HG02884 (cell line): ENCODE measurements around the gene EBF3.

Experiments
- ATAC-seq: cut with Tn5 transposase; IDR thresholded peaks from one replicate; pipeline ENCODE4 v1.9.1; 2021; ENCODE audit warnings: mild to moderate bottlenecking, moderate library complexity; ENCODE audit not compliant: unreplicated experiment

The EBF3 gene

GRCh38 chr10:129809841-129810240 lies 154.2 kb downstream of the EBF3 start:
- no peak for ATAC-seq

GRCh38 chr10:129809431-129809830 lies 154.6 kb downstream of the EBF3 start:
- no peak for ATAC-seq

- ATAC-seq, result no peak
Measured at GRCh38 chr10:129808092-129808983, 155.7 kb downstream of the EBF3 start.

- no peak for ATAC-seq
Measured at GRCh38 chr10:129807211-129807610, 156.9 kb downstream of the EBF3 start.

- ATAC-seq, result no peak
Measured at GRCh38 chr10:129800796-129801340, 163.2 kb downstream of the EBF3 start.

- no peak for ATAC-seq
Measured at GRCh38 chr10:129799942-129800341, 164.1 kb downstream of the EBF3 start.

- ATAC-seq, result no peak
Measured at GRCh38 chr10:129796710-129797420, 167.2 kb downstream of the EBF3 start.

GRCh38 chr10:129793996-129794395 lies 170.1 kb downstream of the EBF3 start:
- ATAC-seq, result no peak

- ATAC-seq, result no peak
Measured at GRCh38 chr10:129793479-129793878, 170.6 kb downstream of the EBF3 start.

- ATAC-seq, result no peak
Measured at GRCh38 chr10:129792864-129793263, 171.2 kb downstream of the EBF3 start.

- no peak for ATAC-seq
Measured at GRCh38 chr10:129792141-129792540, 171.9 kb downstream of the EBF3 start.

GRCh38 chr10:129790715-129791446 lies 173.2 kb downstream of the EBF3 start:
- no peak for ATAC-seq

GRCh38 chr10:129788215-129788614 lies 175.9 kb downstream of the EBF3 start:
- ATAC-seq, result no peak

- no peak for ATAC-seq
Measured at GRCh38 chr10:129787557-129787956, 176.5 kb downstream of the EBF3 start.

- ATAC-seq, result no peak
Measured at GRCh38 chr10:129786216-129786615, 177.9 kb downstream of the EBF3 start.

GRCh38 chr10:129785536-129785981 lies 178.5 kb downstream of the EBF3 start:
- no peak for ATAC-seq
